HEK293 (cell line): ENCODE data around the gene HEATR9.

Source experiments
- CTCF ChIA-PET: fragments of 350-600 bp; formaldehyde crosslinking; extraction: SDS; loops from one replicate; lab custom pipeline; 2021; ENCODE audit warnings: antibody characterized with exemption; lab: Yijun Ruan, JAX
- POLR2A ChIA-PET: fragments of 300-600 bp; formaldehyde crosslinking; extraction: SDS; loops from one replicate; lab custom pipeline; 2020; ENCODE audit warnings: antibody characterized with exemption, inconsistent platforms; lab: Yijun Ruan, JAX
- H3K27ac ChIP-seq: fragments of 200-500 bp; sonication (Bioruptor generic); 2 replicates; pipeline ENCODE4 v1.5.1; 2014; ENCODE audit warnings: low read depth, low read length, control low read depth, inconsistent platforms; ENCODE audit errors: extremely low read depth
- H3K36me3 ChIP-seq, 2 experiments: fragments of 200-500 bp in 1 of 2; sonication (Bioruptor generic) in 1 of 2; 1 replicate in 1 of 2; 2 replicates in 1 of 2; pipeline ENCODE4 v1.5.1; 2014 to 2017; ENCODE audit warnings: inconsistent platforms in 2 of 2, low read length in 2 of 2; ENCODE audit not compliant: control insufficient read depth in 2 of 2, insufficient read depth in 1 of 2
- H3K4me1 ChIP-seq: fragments of 200-500 bp; sonication (Bioruptor generic); 2 replicates; pipeline ENCODE4 v1.5.1; 2014; ENCODE audit warnings: mild to moderate bottlenecking, low read length, inconsistent platforms; ENCODE audit not compliant: control insufficient read depth, insufficient read depth
- H3K4me3 ChIP-seq: 2 replicates; pipeline ENCODE4 v1.5.1; 2011; ENCODE audit warnings: low read depth, mild to moderate bottlenecking, control low read depth, low read length, moderate library complexity
- H3K9me3 ChIP-seq: fragments of 200-500 bp; sonication (Bioruptor generic); 2 replicates; pipeline ENCODE4 v1.5.1; 2014; ENCODE audit warnings: low read depth, low read length, inconsistent platforms; ENCODE audit not compliant: control insufficient read depth, insufficient read depth
- ELK4 ChIP-seq: IDR thresholded peaks from 2 replicates; pipeline ENCODE4 v1.6.1; 2011; ENCODE audit warnings: mild to moderate bottlenecking, low read depth, low read length, borderline replicate concordance
- FEZF1 ChIP-seq: fragments of 450-650 bp; formaldehyde crosslinking; IDR thresholded peaks from 2 replicates; pipeline ENCODE4 v1.5.1; 2016; ENCODE audit warnings: missing biosample characterization, missing genetic modification characterization
- GLIS1 ChIP-seq: fragments of 450-650 bp; formaldehyde crosslinking; IDR thresholded peaks from 2 replicates; pipeline ENCODE4 v1.5.1; 2016; ENCODE audit warnings: missing biosample characterization, missing genetic modification characterization
- HOXC10 ChIP-seq: sonication (generic); formaldehyde crosslinking; IDR thresholded peaks from 2 replicates; pipeline ENCODE4 v1.8.1; 2023; ENCODE audit warnings: mild to moderate bottlenecking, missing genetic modification reagents
- MYNN ChIP-seq: fragments of 450-650 bp; formaldehyde crosslinking; IDR thresholded peaks from 2 replicates; pipeline ENCODE4 v1.5.1; 2016; ENCODE audit warnings: missing biosample characterization, missing genetic modification characterization, borderline replicate concordance
- REST ChIP-seq: fragments of 450-650 bp; formaldehyde crosslinking; IDR thresholded peaks from 2 replicates; pipeline ENCODE4 v1.5.1; 2016; ENCODE audit warnings: missing biosample characterization, missing genetic modification characterization
- SALL2 ChIP-seq: fragments of 450-650 bp; formaldehyde crosslinking; IDR thresholded peaks from 2 replicates; pipeline ENCODE4 v1.5.0; 2017; ENCODE audit warnings: missing biosample characterization, mild to moderate bottlenecking, missing genetic modification characterization, borderline replicate concordance
- ZBTB21 ChIP-seq: fragments of 450-650 bp; formaldehyde crosslinking; IDR thresholded peaks from 2 replicates; pipeline ENCODE4 v1.5.1; 2017; ENCODE audit warnings: missing biosample characterization, missing genetic modification characterization
- ZFP3 ChIP-seq: fragments of 450-650 bp; formaldehyde crosslinking; IDR thresholded peaks from 2 replicates; pipeline ENCODE4 v1.5.1; 2016; ENCODE audit warnings: low read depth, missing biosample characterization, missing genetic modification characterization
- ZNF132 ChIP-seq: fragments of 450-650 bp; formaldehyde crosslinking; IDR thresholded peaks from 2 replicates; pipeline ENCODE4 v1.5.1; 2017; ENCODE audit warnings: missing biosample characterization, missing genetic modification characterization, borderline replicate concordance
- ZNF138 ChIP-seq: fragments of 450-650 bp; formaldehyde crosslinking; IDR thresholded peaks from 2 replicates; pipeline ENCODE4 v1.5.1; 2016; ENCODE audit warnings: missing biosample characterization, missing genetic modification characterization, borderline replicate concordance
- ZNF24 ChIP-seq: fragments of 450-650 bp; formaldehyde crosslinking; IDR thresholded peaks from 2 replicates; pipeline ENCODE4 v1.5.1; 2016; ENCODE audit warnings: missing biosample characterization, missing genetic modification characterization
- ZNF341 ChIP-seq: fragments of 450-650 bp; formaldehyde crosslinking; IDR thresholded peaks from 2 replicates; pipeline ENCODE4; 2016; ENCODE audit warnings: low read depth, missing biosample characterization, missing genetic modification characterization
- ZNF354C ChIP-seq: fragments of 450-650 bp; formaldehyde crosslinking; IDR thresholded peaks from 2 replicates; pipeline ENCODE4 v1.5.1; 2016; ENCODE audit warnings: missing biosample characterization, missing genetic modification characterization, low read depth, borderline replicate concordance
- ZNF423 ChIP-seq: fragments of 450-650 bp; formaldehyde crosslinking; IDR thresholded peaks from 2 replicates; pipeline ENCODE4 v1.5.1; 2016; ENCODE audit warnings: missing biosample characterization, missing genetic modification characterization
- ZNF48 ChIP-seq: fragments of 450-650 bp; formaldehyde crosslinking; IDR thresholded peaks from 2 replicates; pipeline ENCODE4 v1.5.1; 2016; ENCODE audit warnings: missing biosample characterization, missing genetic modification characterization
- ZNF629 ChIP-seq: fragments of 450-650 bp; formaldehyde crosslinking; IDR thresholded peaks from 2 replicates; pipeline ENCODE4 v1.5.1; 2017; ENCODE audit warnings: missing biosample characterization, missing genetic modification characterization
- ZNF664 ChIP-seq: fragments of 450-650 bp; formaldehyde crosslinking; IDR thresholded peaks from 2 replicates; pipeline ENCODE4 v1.5.1; 2016; ENCODE audit warnings: missing biosample characterization, missing genetic modification characterization
- ZNF701 ChIP-seq: fragments of 450-650 bp; formaldehyde crosslinking; IDR thresholded peaks from 2 replicates; pipeline ENCODE4 v1.5.1; 2016; ENCODE audit warnings: missing biosample characterization, missing genetic modification characterization
- ZNF843 ChIP-seq: fragments of 450-650 bp; formaldehyde crosslinking; IDR thresholded peaks from 2 replicates; pipeline ENCODE4 v1.5.1; 2016; ENCODE audit warnings: missing biosample characterization, missing genetic modification characterization

The HEATR9 gene

GRCh38 chr17:35906926-35907637, 38.4 kb upstream of the HEATR9 start:
- CTCF ChIA-PET: interaction anchor here (0.6 to 1.5 kb wide), 2 partner anchors 41 to 60 kb away, joined by 3 read pairs; no protein-coding TSS in a partner anchor
- Histone ChIP-seq H3K4me1 (no peaks in the 10 kb centered on the region), H3K4me3 (no peak overlapping the region), H3K27ac (no peak overlapping the region), H3K9me3 (no peaks in the 10 kb centered on the region), H3K36me3 (no peaks in the 10 kb centered on the region)
- TF ChIP-seq GLIS1 (tag by site-specific recombination) (peak; percentile 90), ZNF24 (tag by site-specific recombination) (no peak)
- POLR2A ChIA-PET: no interaction called here

GRCh38 chr17:35906191-35906925, 37.7 kb upstream of the HEATR9 start:
- TF ChIP-seq HOXC10 (CRISPR knock-in tag) (no peak), ZNF138 (tag by site-specific recombination) (no peak), SALL2 (tag by site-specific recombination) (no peak), GLIS1 (tag by site-specific recombination) (peak; percentile 14; the same call in 1 of the 2 replicates), ZNF48 (no peak), ZNF843 (tag by site-specific recombination) (no peak), FEZF1 (tag by site-specific recombination) (no peak)
- TF ChIP-seq, all 188 proteins: peak for 1
- CTCF ChIA-PET: interaction anchor here (0.7 kb wide), 1 partner anchor 217 kb away, joined by 3 read pairs; no protein-coding TSS in a partner anchor
- Histone ChIP-seq H3K4me1 (no peaks in the 10 kb centered on the region), H3K9me3 (no peaks in the 10 kb centered on the region), H3K4me3 (no peak overlapping the region), H3K27ac (no peak overlapping the region), H3K36me3 (no peaks in the 10 kb centered on the region)
- POLR2A ChIA-PET: interaction anchor here (0.6 kb wide), 1 partner anchor 317 kb away, joined by 3 read pairs; no protein-coding TSS in a partner anchor

- H3K9me3 ChIP-seq: no peaks in the 10 kb centered on the region
- ChIA-PET POLR2A (interaction anchor here (0.9 kb wide), 1 partner anchor 27 kb away, joined by 3 read pairs; the partner anchor contains the start of gene RDM1), CTCF (no interaction called here)
- no peaks in the 10 kb centered on the region for H3K36me3 ChIP-seq
- no peak overlapping the region for H3K4me3 ChIP-seq
- peaks cover 9% of the 10 kb centered on the region for H3K4me1 ChIP-seq
- H3K27ac ChIP-seq: no peak overlapping the region
- TF ChIP-seq ZBTB21 (tag by site-specific recombination) (0 out of 2 replicates have a peak, but pooled peaks have one; percentile 20), ZNF341 (tag by site-specific recombination) (peak; percentile 33; the same call in 1 of the 2 replicates), REST (tag by site-specific recombination) (peak; percentile 67), ZNF132 (tag by site-specific recombination) (no peak), ZNF701 (no peak), ZNF354C (tag by site-specific recombination) (0 out of 2 replicates have a peak, but pooled peaks have one; percentile 38), ZNF629 (tag by site-specific recombination) (peak; percentile 37; the same call in 1 of the 2 replicates), MYNN (tag by site-specific recombination) (no peak), ELK4 (no peak), ZFP3 (no peak), ZNF664 (tag by site-specific recombination) (peak; percentile 75), ZNF423 (tag by site-specific recombination) (no peak)
These were observed 34.8 kb upstream of the HEATR9 start for GRCh38 chr17:35903451-35903850.
